GM21576 (cell line): ENCODE results near the gene SIGLEC15.
"Not testable (repeated sequence)": the region's sequence is repeated elsewhere in the genome, so short reads cannot be mapped to it uniquely, and the experiment has no call there.

ENCODE experiments used
- ATAC-seq: cut with Tn5 transposase; IDR thresholded peaks from one replicate; pipeline ENCODE4 v1.9.1; 2021; ENCODE audit warnings: mild to moderate bottlenecking, moderate library complexity; ENCODE audit not compliant: unreplicated experiment

SIGLEC15 gene

DNA sequence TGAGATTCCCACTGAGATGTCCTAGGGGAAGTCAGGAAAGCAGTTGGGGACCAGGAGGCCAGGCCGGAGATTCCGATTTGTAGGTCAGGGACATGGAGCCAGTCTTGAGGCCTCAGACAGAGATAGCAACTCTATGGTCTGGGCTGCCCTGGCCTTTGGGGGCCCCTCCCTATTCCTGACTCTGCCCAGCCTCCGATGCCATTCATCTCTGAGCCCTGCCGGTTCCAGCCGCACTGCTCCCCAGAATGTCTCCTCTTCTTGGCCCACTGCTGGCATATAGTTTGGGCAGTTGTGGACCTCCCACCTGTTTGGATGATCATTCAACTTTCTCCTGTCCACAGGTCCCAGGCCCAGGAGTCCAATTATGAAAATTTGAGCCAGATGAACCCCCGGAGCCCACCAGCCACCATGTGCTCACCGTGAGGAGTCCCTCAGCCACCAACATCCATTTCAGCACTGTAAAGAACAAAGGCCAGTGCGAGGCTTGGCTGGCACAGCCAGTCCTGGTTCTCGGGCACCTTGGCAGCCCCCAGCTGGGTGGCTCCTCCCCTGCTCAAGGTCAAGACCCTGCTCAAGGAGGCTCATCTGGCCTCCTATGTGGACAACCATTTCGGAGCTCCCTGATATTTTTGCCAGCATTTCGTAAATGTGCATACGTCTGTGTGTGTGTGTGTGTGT, 16.4 kb downstream of the SIGLEC15 start:
- no peak for ATAC-seq

DNA sequence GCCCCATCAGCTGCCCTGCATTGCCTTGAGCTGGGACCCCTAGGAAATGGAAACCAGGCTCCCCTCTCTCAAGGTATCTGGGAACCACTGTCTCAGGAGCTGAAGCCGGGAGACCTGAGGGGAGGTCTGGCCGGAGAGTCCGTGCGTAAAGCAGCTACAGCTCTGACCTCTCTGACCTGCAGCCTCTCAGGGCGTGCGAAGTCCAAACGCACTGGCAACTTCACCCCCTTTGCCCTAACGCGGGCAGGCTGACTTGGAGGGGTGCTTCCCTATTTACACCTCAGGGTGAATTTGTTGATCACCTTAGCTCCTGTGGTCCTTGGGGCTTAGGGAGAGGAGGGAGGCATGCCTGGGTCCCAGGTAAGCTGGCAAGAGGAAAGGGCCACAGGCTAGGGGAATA, 17.5 kb downstream of the SIGLEC15 start:
- no peak for ATAC-seq

GRCh38 chr18:45844938-45845337, 19.5 kb downstream of the SIGLEC15 start:
- ATAC-seq = no peak

DNA sequence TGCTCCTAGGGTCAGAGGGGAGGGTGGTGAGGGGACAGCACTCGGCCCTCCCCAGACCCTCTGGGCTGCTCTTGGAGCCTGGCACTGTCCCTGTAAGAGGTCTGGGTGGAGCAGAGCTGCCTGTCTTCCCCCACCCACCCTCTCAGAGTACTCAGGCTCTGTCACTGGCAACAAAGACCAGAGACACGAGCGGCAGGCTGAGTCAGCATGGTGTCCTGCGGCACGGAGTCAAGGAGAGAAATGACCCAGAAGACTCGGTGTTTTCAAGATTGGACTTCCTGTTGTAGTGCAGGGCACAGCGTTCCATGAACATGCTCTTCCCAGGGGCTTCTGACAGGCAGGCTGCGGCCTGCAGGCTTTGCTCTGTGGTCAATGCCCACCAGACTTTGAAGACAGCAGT, 19.9 kb downstream of the SIGLEC15 start:
- ATAC-seq = no peak

DNA sequence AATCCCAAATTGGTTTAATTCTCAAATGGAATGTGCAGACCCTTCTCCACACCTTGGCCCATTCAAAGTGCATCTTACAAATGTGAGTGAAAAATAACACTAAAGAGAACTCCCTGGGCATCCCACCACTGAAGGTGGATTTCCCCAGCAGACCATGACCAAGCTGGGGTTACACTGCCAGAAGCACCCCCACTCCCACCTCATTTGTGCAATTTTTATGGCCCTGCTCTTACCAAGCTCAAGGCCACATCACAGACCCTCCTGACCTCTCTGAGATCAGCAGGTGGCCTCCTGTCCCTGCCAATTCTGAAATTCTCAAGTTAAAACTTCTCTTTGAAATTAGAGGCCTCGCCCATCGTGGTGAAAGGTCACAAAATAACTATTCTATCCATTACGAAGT, 21.6 kb downstream of the SIGLEC15 start:
- ATAC-seq = no peak

DNA sequence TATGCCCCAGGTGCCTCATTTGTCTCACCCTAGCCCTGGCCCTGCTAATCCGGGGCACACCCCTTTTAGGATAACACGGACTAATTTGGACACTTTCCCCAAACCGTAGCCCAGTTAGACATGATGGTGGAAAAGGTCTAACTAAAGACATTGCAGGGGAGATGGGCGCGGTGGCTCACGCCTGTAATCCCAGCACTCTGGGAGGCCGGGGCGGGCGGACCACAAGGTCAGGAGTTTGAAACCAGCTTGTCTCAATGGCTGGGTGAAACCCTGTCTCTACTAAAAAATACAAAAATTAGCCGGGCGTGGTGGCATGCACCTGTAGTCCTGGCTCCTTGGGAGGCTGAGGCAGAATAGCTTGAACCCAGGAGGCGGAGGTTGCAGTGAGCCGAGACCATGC, 23.2 kb downstream of the SIGLEC15 start:
- ATAC-seq = not testable (repeated sequence)

GRCh38 chr18:45849529-45849928, 24.1 kb downstream of the SIGLEC15 start:
- ATAC-seq = no peak

- no peak for ATAC-seq
Measured at GRCh38 chr18:45850021-45850420, 24.5 kb downstream of the SIGLEC15 start.

GRCh38 chr18:45851161-45851925, 25.9 kb downstream of the SIGLEC15 start:
- no peak for ATAC-seq

DNA sequence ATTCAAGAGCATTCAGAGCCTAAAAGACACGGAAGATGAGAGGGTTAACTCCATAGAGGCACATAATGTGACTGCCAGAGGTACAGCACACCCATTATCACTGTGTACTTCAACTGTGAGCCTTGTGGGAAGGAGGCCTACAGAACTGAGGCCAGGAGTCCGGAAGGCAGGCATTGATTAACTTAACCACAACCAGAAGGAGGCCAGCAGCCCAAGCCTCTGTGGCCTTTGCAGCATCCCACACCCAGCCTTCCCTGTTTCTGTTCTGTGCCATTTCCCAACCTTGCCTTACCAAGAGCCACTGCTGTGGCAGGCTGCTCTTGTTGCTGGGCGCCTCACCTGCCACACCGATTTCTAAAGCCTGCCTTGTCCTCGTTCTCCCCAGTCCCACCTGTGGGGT, 27.2 kb downstream of the SIGLEC15 start:
- no peak for ATAC-seq

- no peak for ATAC-seq
Measured at GRCh38 chr18:45854036-45854586, 28.6 kb downstream of the SIGLEC15 start.

- ATAC-seq = no peak
Measured at GRCh38 chr18:45856531-45856930, 31.1 kb downstream of the SIGLEC15 start.

- ATAC-seq = no peak
Measured at GRCh38 chr18:45859334-45859733, 33.9 kb downstream of the SIGLEC15 start.

DNA sequence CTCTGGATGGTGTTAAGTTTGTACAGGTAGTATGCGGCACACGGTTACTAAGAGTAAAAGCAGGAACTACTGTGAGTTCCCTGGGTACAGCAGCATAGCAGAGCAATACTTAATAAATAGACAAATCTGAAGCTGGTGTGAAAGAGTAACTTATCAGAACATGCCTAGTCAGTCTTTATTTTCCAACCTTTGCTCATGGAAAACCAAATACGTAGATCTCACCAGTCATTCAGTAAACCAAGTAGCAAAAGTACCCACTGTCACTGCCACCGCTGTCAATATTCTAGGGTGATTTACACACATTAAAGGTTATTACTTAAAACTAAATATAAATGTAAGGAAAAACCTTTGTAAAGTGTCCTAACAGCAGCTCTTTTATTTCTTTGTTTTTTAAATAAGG, 35.0 kb downstream of the SIGLEC15 start:
- ATAC-seq = no peak

DNA sequence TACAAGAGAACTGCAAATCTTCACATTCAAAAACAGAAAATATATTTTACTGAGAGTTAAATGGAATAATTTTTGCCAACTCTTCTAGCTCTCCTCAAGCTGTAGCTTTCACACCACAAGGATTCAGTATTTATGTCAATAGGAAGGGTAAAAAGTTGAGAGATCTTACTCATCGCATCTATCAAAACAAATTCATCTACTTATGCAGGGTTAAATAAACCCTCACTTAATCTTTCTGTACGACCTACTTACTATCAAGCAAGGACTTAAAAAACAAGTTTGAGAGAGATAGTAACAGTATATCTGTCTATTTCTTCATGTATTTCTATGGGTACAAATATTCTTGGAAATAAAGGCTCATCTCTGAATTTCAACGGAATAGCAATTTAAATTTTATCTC, 35.5 kb downstream of the SIGLEC15 start:
- ATAC-seq = no peak

DNA sequence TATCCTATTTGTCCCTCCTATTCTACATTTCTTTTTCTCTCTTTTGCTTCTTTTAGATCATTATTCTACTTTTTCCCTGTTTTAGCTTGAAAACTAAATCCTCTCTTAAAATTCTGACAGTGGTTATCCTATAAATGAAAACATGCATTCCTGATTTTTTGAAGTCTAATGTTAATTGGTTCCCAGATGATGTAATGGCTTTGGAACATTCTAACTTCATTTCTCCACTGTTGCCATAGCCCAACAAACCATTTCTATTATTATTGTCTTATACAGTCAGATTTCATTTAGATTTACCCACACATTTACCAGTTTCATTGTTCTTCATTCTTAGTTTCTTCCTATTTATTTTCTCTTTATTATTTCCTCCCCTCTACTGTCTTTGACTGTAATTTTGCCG, 36.5 kb downstream of the SIGLEC15 start:
- no peak for ATAC-seq

DNA sequence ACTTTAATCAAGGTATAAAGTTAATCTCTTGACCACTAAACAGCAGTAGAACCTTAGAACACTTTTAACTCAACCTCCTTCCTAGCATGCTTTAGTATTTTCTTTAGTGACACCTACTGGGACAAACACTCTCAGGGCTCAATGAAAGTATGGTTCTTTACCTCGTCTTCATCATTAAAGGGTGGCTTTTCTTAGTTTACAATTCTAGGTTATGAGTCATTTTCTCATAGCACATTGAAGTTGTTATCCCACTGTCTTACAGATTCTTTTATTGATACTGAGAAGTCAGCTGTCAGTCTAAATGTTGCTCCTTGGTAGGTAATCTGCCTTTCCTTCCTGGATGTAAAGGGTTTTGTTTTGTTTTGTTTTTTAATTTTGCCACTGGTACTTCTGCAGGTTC, 38.0 kb downstream of the SIGLEC15 start:
- ATAC-seq = no peak

GRCh38 chr18:45864081-45864480, 38.6 kb downstream of the SIGLEC15 start:
- no peak for ATAC-seq

GRCh38 chr18:45865466-45865865, 40.0 kb downstream of the SIGLEC15 start:
- ATAC-seq = no peak

DNA sequence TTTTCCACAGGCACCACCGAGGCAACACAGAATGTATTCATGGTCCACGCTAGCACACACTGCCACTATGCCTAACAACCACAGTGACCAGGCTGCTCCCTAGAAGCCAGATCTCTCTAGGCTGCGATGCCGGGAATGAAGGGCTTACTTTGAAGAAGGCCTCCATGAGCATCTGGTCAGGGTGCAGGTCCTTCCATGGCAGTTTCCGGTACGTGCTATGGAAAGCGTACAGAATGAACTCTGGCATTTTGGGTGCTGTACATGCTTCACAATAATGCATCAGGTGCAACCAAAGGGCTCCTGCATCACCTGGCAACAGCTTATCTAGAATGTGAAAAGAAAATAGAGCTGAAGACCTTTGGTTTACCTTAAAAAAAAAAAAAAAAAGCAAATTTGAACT, 44.9 kb downstream of the SIGLEC15 start:
- ATAC-seq = no peak

GRCh38 chr18:45871431-45872084, 46.1 kb downstream of the SIGLEC15 start:
- ATAC-seq = no peak
